ENCODE results near the gene ARMC9.
A peak's percentile ranks its signal among the peaks of the same experiment; 100 is the strongest.
"Not testable (repeated sequence)": the region's sequence is repeated elsewhere in the genome, so short reads cannot be mapped to it uniquely, and the experiment has no call there.

Gene ARMC9

GRCh38 chr2:231387904-231388724 is 189.7 kb downstream of the ARMC9 start:
- DNase-seq, result no peak

GRCh38 chr2:231388725-231389346 is 190.4 kb downstream of the ARMC9 start:
- no peak for DNase-seq

GRCh38 chr2:231390667-231391066 is 192.2 kb downstream of the ARMC9 start:
- DNase-seq, result no peak

GRCh38 chr2:231391981-231392380 is 193.6 kb downstream of the ARMC9 start:
- DNase-seq, result peak in 1 of 2 donors; percentile 35

- DNase-seq, result no peak
Observed at GRCh38 chr2:231392431-231393148, 194.2 kb downstream of the ARMC9 start.

GRCh38 chr2:231393149-231394131 is 195.0 kb downstream of the ARMC9 start:
- peak; percentile 38 to 81 for DNase-seq

- DNase-seq, result peak in 1 of 2 donors; percentile 47
Observed at GRCh38 chr2:231394211-231395141, 196.0 kb downstream of the ARMC9 start.

- DNase-seq, result peak in 1 of 2 donors; percentile 39
Observed at GRCh38 chr2:231395188-231396057, 197.0 kb downstream of the ARMC9 start, which contains the start of gene B3GNT7. B3GNT7 (plus strand) TSS chr2:231395710; CDS start chr2:231395804, 94 bp downstream.

- DNase-seq, result no peak
Observed at GRCh38 chr2:231396058-231396821, 197.8 kb downstream of the ARMC9 start.

GRCh38 chr2:231397011-231397927 is 198.8 kb downstream of the ARMC9 start:
- no peak for DNase-seq

GRCh38 chr2:231397928-231398294 is 199.5 kb downstream of the ARMC9 start:
- no peak for DNase-seq

GRCh38 chr2:231398585-231398984 is 200.2 kb downstream of the ARMC9 start:
- DNase-seq, result no peak

GRCh38 chr2:231399046-231399852 is 200.8 kb downstream of the ARMC9 start:
- DNase-seq, result no peak

- DNase-seq, result no peak
Observed at GRCh38 chr2:231399853-231400680, 201.6 kb downstream of the ARMC9 start.

GRCh38 chr2:231400681-231401080 is 202.2 kb downstream of the ARMC9 start:
- DNase-seq, result not testable (repeated sequence)

GRCh38 chr2:231401101-231401500 is 202.7 kb downstream of the ARMC9 start:
- not testable (repeated sequence) for DNase-seq

Data from CD4-positive, alpha-beta T cell treated with Interleukin-1 beta for 1 hour (primary cell).